Natural killer cell (primary cell): ENCODE results near the gene FBXW4. TPM values are rescaled to one million over a fixed set of nuclear protein-coding genes. Genes with fewer than 3 reads are reported as not detected.
A peak's percentile ranks its signal among the peaks of the same experiment; 100 is the strongest.

ENCODE experiments used
- ATAC-seq, 3 donors: fragments of 150-1000 bp in 2 of 3; fragments of 200-7000 bp in 1 of 3; cut with Tn5 transposase; 1 replicate in 1 of 3; 2 replicates in 2 of 3; pipeline ENCODE4 v1.10.0; 2021; ENCODE audit warnings: mild to moderate bottlenecking in 2 of 3, moderate library complexity in 2 of 3
- DNase-seq, 2 donors: peaks; one replicate each; pipeline versions ENCODE4 v3.0.0 to v3.0.0-alpha.2; 2013 to 2021; ENCODE audit warnings: mixed read lengths in 1 of 2
- H3K27ac ChIP-seq: one replicate; pipeline ENCODE4 v1.5.1; 2013; ENCODE audit warnings: mild to moderate bottlenecking, low read length
- H3K27me3 ChIP-seq: one replicate; pipeline ENCODE4 v1.6.1; 2013; ENCODE audit warnings: low read length; ENCODE audit not compliant: control insufficient read depth, insufficient read depth
- H3K36me3 ChIP-seq: one replicate; pipeline ENCODE4 v1.6.1; 2013; ENCODE audit warnings: low read length; ENCODE audit not compliant: control insufficient read depth, insufficient read depth
- H3K4me1 ChIP-seq: one replicate; pipeline ENCODE4 v1.6.1; 2013; ENCODE audit warnings: low read length; ENCODE audit not compliant: control insufficient read depth, insufficient read depth
- H3K4me3 ChIP-seq: one replicate; pipeline ENCODE4 v1.5.1; 2013; ENCODE audit warnings: low read length
- H3K9me3 ChIP-seq: one replicate; pipeline ENCODE4 v1.6.1; 2013; ENCODE audit warnings: low read length; ENCODE audit not compliant: control insufficient read depth, insufficient read depth
- H3K27ac Mint-ChIP-seq, 2 donors: one replicate each; pipeline ENCODE4 v1.8.0; 2022; ENCODE audit warnings: mild to moderate bottlenecking in 2 of 2, mixed read lengths in 2 of 2, moderate library complexity in 1 of 2
- H3K27me3 Mint-ChIP-seq, 2 donors: one replicate each; pipeline ENCODE4 v1.8.0; 2022; ENCODE audit warnings: low read depth in 2 of 2, mixed read lengths in 2 of 2
- H3K36me3 Mint-ChIP-seq: one replicate; pipeline ENCODE4 v1.8.0; 2022; ENCODE audit warnings: mixed read lengths
- H3K4me1 Mint-ChIP-seq, 2 donors: one replicate each; pipeline ENCODE4 v1.8.0; 2022; ENCODE audit warnings: mixed read lengths in 2 of 2
- H3K4me3 Mint-ChIP-seq: one replicate; pipeline ENCODE4 v1.8.0; 2022; ENCODE audit warnings: mild to moderate bottlenecking, moderate library complexity, mixed read lengths
- H3K9me3 Mint-ChIP-seq, 2 donors: one replicate each; pipeline ENCODE4 v1.8.0; 2022; ENCODE audit warnings: mixed read lengths in 2 of 2
- WGBS: methylation state at CpG from one replicate; pipeline ENCODE4 v1.1.7; 2013; ENCODE audit warnings: missing lambda C conversion rate; ENCODE audit not compliant: insufficient coverage; 5-methylcytosine and 5-hydroxymethylcytosine counted together
- intact Hi-C: fragments of 100-400 bp; cut with micrococcal nuclease; formaldehyde crosslinking; loops from one replicate; pipeline ENCODE4 v1.14.2; 2022
- total RNA-seq, 4 donors: library from RNA; stranded (reverse); fragments of 120-200 nt in 1 of 4; gene quantifications; one replicate each; pipeline versions ENCODE4 v1.2.3 to v1.2.4, GENCODE V29; 2013 to 2022
- TF ChIP-seq, protein P1 (sequence below): fragments of 200-600 bp; IDR thresholded peaks from one replicate; pipeline ENCODE4 v1.8.0; 2022; ENCODE audit warnings: antibody characterized with exemption

The FBXW4 gene
- total RNA-seq, 3 donors from 2014 or later (not counting 1 experiment from before 2014, with no cell fraction given): 85.9 to 106 (median 91.9) TPM

DNA sequence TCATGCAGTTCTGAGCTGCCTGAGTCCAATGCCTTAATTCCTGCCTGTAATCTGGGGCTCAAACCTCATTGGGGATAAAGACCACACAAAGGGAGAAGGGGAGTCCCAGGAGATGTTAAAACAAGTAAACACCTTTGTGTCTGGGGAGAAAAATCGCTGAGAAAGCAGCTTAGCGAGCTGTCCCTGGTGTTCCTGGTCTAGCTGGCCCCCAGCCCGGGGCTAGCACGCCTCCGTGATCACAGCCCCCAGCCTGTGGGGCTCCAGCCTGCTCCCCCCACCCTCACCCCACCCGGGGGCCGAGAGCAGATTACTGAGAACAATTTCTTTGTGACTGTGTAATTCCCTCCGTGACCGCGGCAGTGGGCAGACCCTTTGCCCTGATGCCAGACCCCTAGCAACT, 82.1 kb downstream of the FBXW4 start:
- DNase-seq (no peak), ATAC-seq (no peak)
- Mint-ChIP-seq H3K36me3 (no peaks in the 10 kb centered on the region), H3K4me3 (no peak overlapping the region), H3K4me1 (peaks cover 9 to 26% of the 10 kb centered on the region in 2 donors), H3K27me3 (no peaks in the 10 kb centered on the region), H3K27ac (peak overlapping the region in 1 of 2 donors; percentile 63), H3K9me3 (no peaks in the 10 kb centered on the region)
- Histone ChIP-seq H3K36me3 (peaks cover 57% of the 10 kb centered on the region), H3K27ac (no peak overlapping the region), H3K27me3 (no peaks in the 10 kb centered on the region), H3K9me3 (no peaks in the 10 kb centered on the region), H3K4me1 (no peaks in the 10 kb centered on the region), H3K4me3 (no peak overlapping the region)
- 95% methylated on average over 10 of the region's 10 CpGs for WGBS
- intact Hi-C loops: no loop called here
- TF ChIP-seq, protein P1, sequence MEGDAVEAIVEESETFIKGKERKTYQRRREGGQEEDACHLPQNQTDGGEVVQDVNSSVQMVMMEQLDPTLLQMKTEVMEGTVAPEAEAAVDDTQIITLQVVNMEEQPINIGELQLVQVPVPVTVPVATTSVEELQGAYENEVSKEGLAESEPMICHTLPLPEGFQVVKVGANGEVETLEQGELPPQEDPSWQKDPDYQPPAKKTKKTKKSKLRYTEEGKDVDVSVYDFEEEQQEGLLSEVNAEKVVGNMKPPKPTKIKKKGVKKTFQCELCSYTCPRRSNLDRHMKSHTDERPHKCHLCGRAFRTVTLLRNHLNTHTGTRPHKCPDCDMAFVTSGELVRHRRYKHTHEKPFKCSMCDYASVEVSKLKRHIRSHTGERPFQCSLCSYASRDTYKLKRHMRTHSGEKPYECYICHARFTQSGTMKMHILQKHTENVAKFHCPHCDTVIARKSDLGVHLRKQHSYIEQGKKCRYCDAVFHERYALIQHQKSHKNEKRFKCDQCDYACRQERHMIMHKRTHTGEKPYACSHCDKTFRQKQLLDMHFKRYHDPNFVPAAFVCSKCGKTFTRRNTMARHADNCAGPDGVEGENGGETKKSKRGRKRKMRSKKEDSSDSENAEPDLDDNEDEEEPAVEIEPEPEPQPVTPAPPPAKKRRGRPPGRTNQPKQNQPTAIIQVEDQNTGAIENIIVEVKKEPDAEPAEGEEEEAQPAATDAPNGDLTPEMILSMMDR: no peak

DNA sequence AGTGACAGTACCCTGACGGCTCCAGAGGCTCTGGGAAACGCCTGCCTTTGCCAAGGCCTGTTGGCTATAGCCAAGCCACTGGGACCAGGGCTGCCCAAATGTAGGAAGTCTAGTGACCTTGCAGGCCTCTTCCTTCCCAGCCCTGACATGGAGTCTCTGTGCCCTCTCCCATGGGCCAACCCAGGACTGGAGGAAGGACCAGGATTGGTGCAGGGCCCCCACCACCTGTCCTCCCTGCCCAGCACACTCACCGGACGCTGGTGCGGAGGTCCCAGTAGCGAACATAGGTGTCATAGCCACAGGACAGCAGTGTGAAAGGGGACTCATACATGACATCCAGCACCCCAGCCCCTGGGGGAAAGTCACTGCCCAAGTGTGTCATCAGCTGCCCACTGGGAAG, 82.9 kb downstream of the FBXW4 start:
- no peak overlapping the region for H3K27ac ChIP-seq
- H3K27ac Mint-ChIP-seq: peak overlapping the region in 1 of 2 donors; percentile 63

GRCh38 chr10:101611096-101611905, 83.7 kb downstream of the FBXW4 start:
- no peaks in the 10 kb centered on the region for H3K9me3 Mint-ChIP-seq
- intact Hi-C loops: no loop called here
- H3K36me3 Mint-ChIP-seq: no peaks in the 10 kb centered on the region
- no peak overlapping the region for H3K4me3 Mint-ChIP-seq
- no peaks in the 10 kb centered on the region for H3K27me3 Mint-ChIP-seq
- peaks cover 49% of the 10 kb centered on the region for H3K36me3 ChIP-seq
- H3K4me1 Mint-ChIP-seq: peaks cover 4 to 14% of the 10 kb centered on the region in 2 donors
- 76% methylated on average over 15 of the region's 16 CpGs for WGBS
- ATAC-seq (peak in 1 of 3 donors; percentile 42), DNase-seq (no peak)
- H3K4me1 ChIP-seq: no peaks in the 10 kb centered on the region
- no peak overlapping the region for H3K27ac ChIP-seq
- TF ChIP-seq, protein P1: no peak
- no peaks in the 10 kb centered on the region for H3K9me3 ChIP-seq
- no peak overlapping the region for H3K4me3 ChIP-seq
- H3K27ac Mint-ChIP-seq: peak overlapping the region in 1 of 2 donors; percentile 63
- no peaks in the 10 kb centered on the region for H3K27me3 ChIP-seq

More for the DNA sequence above, 82.9 kb downstream of the FBXW4 start:
- no peak overlapping the region for H3K4me3 ChIP-seq
- no peaks in the 10 kb centered on the region for H3K9me3 Mint-ChIP-seq
- H3K27me3 Mint-ChIP-seq: no peaks in the 10 kb centered on the region
- 98% methylated on average over 6 of the region's 6 CpGs for WGBS
- H3K36me3 Mint-ChIP-seq: no peaks in the 10 kb centered on the region
- H3K4me1 Mint-ChIP-seq: peaks cover 8 to 18% of the 10 kb centered on the region in 2 donors
- H3K9me3 ChIP-seq: no peaks in the 10 kb centered on the region
- no peaks in the 10 kb centered on the region for H3K4me1 ChIP-seq
- peaks cover 55% of the 10 kb centered on the region for H3K36me3 ChIP-seq
- H3K27me3 ChIP-seq: no peaks in the 10 kb centered on the region
- no peak for DNase-seq
- no peak for ATAC-seq
- TF ChIP-seq, protein P1: no peak
- no peak overlapping the region for H3K4me3 Mint-ChIP-seq
- intact Hi-C loops: no loop called here
